NK-92 (cell line): ENCODE results near the gene FBXO36.

ENCODE experiments used
- DNase-seq: peaks from one replicate; lab custom pipeline; 2025; ENCODE audit not compliant: unreplicated experiment; lab: John Stamatoyannopoulos, UW

FBXO36 gene

GRCh38 chr2:229969921-229970320 is 47.6 kb downstream of the FBXO36 start:
- DNase-seq, result no peak

GRCh38 chr2:229970406-229970805 is 48.1 kb downstream of the FBXO36 start:
- no peak for DNase-seq

- no peak for DNase-seq
These were observed 49.0 kb downstream of the FBXO36 start for GRCh38 chr2:229971298-229971790.

GRCh38 chr2:229974266-229974665 is 52.0 kb downstream of the FBXO36 start:
- DNase-seq, result no peak

GRCh38 chr2:229980431-229981184 is 58.3 kb downstream of the FBXO36 start:
- no peak for DNase-seq

DNA sequence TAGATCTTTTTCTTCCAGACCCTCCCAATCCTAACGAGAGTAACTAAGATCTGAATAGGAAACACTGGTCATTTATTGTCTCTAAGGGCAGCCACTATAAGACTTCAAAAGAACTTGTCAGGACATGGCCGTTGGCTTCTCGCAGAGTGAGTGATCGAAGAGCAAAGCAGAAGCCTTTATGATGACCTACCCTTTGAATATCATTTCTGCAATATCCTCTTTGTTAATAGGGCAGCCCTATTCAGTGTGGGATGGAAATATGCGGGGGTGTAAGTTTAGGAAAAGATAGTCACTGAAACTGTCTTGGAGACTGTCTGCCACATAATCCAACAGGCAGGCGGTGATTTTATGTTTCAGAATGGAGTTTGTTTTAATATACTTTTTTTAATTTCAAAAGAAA is 70.9 kb downstream of the FBXO36 start:
- no peak for DNase-seq

DNA sequence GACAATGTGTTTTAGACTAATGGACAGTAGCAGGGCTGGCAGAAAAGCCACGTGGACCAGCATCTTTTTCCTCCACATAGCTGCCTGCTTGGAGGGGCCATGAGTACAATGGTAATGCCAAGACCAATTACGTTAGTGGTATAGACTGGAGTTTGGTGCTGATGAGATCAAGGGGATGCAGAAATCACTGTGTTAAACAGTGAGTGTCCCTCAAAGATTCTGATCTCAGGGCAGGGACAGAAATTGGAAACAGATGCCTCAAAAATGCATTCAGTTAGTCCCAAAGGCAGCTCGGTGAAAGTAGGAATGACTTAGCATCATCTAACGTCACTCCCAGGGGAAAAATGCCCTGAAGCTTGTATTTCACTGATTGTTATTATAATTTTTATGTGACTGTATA is 74.0 kb downstream of the FBXO36 start:
- DNase-seq, result no peak

DNA sequence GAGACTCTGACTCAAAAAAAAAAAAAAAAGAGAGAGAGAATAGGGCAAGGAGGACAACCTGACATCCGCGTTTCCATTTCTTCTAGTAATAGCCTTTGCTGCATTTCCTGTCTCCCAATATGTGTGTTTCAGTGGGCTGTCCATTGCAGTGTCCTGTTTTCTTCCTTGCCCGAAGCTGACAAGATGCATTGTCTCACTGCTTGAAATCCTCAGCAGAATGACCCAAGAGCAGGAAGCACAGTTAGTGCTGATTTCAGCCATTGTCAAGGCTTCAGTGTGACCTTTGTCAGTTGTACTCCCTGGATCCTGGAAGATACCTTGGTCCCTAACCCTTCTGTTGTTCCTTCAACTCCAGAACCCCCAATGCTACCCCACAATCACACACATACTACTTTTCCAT is 75.3 kb downstream of the FBXO36 start:
- no peak for DNase-seq

DNA sequence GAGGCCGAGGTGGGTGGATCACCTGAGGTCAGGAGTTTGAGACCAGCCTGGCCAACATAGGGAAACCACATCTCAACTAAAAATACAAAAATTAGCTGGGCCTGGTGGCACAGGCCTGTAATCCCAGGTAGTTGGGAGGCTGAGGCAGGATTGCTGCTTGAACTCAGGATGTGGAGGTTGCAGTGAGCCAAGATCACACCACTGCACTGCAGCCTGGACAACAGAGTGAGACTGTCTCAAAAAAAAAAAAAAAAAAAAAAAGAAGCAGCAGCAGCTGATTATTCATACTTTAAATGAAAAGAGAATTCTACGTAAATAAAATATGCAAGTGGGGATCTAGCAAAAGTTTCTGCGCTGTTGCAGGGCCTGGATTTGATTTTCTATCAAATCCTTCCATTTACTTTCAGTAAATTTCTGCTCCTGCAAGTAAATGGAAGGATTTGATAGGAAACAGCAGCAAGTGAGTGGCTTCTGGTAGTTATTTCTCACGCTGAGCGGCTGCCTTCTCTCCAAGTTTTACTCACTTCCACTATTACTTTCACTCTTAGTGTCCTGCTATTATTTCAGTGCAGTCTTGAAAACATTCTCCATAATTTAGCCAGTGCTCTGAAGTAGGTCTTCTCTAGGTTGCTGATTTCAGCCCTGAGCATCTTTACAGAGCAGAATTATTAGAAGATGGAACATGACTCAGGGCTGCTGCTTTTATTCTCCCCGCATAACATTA is 78.0 kb downstream of the FBXO36 start:
- no peak for DNase-seq

- DNase-seq, result no peak
These were observed 85.8 kb downstream of the FBXO36 start for GRCh38 chr2:230007931-230008707.

DNA sequence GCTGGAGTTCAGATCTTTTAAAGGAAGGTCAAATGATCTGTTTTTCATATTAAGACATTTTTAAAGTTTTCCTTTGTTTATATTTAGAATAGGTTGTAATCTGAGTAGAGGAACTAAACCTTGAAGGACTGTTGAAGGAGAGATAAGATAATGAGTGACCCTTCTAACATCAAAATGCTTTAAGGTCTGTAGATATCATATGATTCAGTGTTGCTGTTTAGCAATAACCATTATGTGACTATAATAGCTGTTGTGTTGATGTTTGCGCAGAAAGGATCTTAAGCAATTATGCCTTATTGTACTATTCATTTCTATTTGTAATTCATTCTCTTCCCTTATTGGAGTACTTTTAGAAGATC is 86.4 kb downstream of the FBXO36 start:
- DNase-seq, result no peak

DNA sequence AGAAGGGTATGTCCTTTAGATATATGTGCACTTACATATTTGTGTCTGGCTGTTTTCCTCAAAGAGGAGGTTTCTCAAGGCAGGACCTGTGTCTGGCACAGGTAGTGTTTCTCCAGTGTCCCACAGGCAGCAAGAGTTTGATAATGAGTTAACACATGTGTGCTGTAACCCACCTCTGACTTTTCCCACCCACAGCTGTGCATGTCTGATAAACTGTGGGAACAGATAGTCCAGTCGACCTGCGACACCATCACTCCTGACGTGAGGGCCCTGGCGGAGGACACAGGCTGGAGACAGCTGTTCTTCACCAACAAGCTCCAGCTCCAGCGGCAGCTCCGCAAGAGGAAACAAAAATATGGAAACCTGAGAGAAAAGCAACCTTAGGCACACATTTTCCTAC is 88.2 kb downstream of the FBXO36 start:
- DNase-seq, result no peak

DNA sequence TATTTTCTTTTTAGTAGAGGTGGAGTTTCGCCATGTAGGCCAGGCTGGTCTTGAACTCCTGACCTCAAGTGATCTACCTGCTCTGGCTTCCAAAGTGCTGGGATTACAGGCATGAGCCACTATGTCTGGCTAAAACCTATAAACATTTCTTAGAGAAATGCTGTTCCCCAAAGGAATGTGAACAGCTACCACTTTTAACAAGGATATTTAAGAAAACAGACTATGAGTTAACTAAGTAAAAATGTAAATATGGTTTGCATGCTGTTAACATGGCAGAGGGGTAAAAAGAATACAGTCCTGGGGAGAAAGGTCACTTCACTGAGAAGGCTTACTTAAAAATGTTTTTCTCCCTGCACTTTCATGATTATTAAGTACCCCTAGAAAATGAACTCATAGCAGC is 89.3 kb downstream of the FBXO36 start:
- DNase-seq, result no peak

DNA sequence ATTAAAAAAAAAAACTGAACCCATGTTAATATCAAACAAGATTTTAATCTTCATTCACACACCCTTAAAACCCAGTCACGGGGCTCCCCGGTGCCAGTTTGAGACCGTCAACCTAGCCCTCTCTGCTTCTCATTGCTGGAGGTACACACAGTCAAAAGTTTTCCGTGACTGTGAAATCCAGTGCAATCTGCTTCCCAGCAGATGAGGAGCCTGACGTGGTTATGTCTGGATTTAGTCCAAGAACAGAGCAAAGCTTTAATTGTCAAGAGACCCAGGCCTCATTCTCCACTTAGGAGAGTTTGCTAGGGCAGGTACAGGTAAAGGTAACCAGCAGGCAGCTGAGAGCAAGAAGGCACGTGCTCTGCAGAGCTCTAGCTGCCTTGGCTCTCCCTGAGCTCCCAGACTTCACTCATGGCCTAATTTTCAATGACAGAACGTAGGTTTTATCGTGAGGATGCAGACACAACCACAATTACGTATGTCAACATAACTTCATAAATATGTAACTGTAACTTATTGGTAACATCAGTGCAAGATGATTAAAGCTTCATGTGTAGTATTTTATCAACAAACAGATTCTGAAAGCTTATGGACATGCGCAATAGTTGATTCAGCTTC is 90.1 kb downstream of the FBXO36 start:
- no peak for DNase-seq

DNA sequence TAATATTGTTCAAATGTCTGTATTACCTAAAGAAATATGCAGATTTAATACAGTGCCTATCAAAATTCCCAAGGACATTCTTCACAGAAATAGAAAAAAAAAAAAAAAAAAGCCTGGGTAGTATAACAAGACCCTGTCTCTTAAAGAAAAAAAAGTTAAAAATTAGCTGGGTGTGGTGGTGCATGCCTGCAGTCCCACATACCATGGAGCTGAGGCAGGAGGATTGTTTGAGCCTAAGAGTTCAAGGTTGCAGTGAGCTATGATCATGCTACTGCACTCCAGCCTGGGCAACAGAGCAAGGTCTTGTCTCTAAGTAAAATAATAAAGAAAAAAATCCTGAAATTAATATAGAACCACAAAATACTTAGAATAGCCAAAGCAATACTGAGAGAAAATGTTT is 94.5 kb downstream of the FBXO36 start:
- DNase-seq, result no peak

DNA sequence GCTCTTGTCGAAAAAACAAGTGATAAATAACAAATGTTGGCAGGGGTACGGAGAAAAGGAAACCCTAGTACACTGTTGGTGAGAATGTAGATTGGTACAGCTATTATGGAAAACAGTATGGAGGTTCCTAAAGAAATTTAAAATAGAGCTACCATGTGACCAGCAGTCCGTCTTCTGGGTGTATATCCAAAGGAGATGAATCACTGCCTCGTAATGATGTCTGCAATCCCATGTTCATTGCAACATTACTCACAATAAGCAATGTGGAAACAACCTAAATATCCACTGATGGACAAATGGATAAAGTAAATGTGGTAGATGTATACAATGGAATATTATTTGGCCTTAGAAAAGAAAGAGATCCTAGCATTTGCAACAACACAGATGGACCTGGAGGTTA is 95.8 kb downstream of the FBXO36 start:
- DNase-seq, result no peak

GRCh38 chr2:230019742-230020141 is 97.4 kb downstream of the FBXO36 start:
- no peak for DNase-seq

DNA sequence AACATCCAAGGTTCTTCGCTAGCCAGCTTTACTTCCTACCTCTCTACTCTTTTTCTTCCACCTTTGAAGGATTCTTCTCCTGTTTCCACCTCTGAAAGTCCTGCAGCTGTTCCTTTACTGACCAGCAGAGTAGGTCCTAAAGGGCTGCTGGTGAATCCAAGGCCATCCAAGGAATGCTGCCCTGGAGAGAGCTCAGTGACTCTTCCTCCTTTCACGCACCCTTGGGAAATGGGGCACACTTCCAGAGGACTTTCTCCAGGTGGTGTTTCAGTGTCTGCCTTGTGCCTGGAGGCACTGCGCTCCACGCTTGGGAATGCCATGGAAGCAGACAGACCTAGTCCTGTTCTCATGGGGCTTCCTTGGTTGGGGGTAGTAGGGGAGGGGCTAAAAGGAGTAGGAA is 101.0 kb downstream of the FBXO36 start:
- no peak for DNase-seq

GRCh38 chr2:230042195-230042594 is 119.9 kb downstream of the FBXO36 start:
- DNase-seq, result no peak

DNA sequence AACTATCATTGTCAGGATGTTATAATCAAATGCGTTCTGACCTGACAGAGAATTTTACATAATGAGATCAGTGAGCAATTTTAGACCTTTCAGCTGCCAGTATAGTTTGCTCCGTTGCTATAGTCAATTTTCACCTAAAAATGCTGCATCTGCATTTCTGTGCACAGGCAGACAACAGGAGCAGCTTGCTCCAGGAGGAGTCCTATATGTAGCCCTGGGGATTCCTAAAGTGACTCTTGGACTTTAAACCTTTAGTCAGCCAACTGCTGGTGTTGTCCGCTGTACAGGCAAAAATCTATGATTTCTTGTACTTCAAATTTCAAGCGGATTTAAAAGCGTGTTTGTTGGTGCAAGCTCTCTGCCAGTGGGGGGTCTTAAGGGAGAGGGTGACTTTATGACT is 120.7 kb downstream of the FBXO36 start:
- DNase-seq, result no peak

DNA sequence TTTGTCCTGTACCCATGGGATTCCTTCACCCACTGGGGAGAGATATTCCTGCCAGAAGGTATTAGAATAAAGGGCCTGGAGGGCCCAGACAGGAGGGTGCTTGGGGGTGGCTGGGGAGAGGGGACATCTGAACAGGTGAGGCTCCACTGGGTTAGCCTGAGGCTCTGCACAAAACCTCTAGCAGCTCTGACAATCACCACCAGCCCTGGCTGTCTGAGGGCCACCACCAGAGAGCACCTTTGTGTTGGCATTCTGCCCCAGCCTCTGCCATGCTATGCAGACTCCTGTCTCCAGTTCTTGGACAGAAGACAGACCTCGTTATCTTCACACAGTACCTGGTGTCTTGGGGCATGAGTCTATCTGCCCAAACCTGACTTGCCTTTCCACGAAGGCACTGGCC is 121.2 kb downstream of the FBXO36 start:
- DNase-seq, result no peak
